HL-60 (cell line): ENCODE data around the gene FCHSD2.

Experiments
- DNase-seq, 2 experiments: peaks; one replicate each; pipeline ENCODE4 v3.0.0-alpha.2; 2010 to 2020; ENCODE audit warnings: low read depth in 1 of 2, low spot score in 1 of 2
- H3K27ac ChIP-seq: fragments of 250-450 bp; sonication (Bioruptor Pico); replicated peaks from 2 replicates; pipeline ENCODE4 v1.5.1; 2020; ENCODE audit warnings: mild to moderate bottlenecking, moderate library complexity
- H3K27me3 ChIP-seq: fragments of 250-450 bp; sonication (Bioruptor Pico); 2 replicates; pipeline ENCODE4 v1.5.1; 2021; ENCODE audit warnings: mild to moderate bottlenecking, moderate library complexity; ENCODE audit not compliant: insufficient read depth, poor library complexity, severe bottlenecking
- H3K4me3 ChIP-seq: replicated peaks from 2 replicates; pipeline ENCODE4 v1.5.1; 2011; ENCODE audit warnings: mild to moderate bottlenecking, control low read depth, low read length; ENCODE audit not compliant: insufficient read depth
- GABPA ChIP-seq: IDR thresholded peaks from 2 replicates; pipeline ENCODE4 v1.6.1; 2012; ENCODE audit warnings: low read depth
- POLR2AphosphoS5 ChIP-seq: IDR thresholded peaks from 2 replicates; pipeline ENCODE4 v1.6.1; 2012; ENCODE audit warnings: low read depth
- SPI1 ChIP-seq: IDR thresholded peaks from 2 replicates; pipeline ENCODE4 v1.6.1; 2012; ENCODE audit warnings: low read depth, mild to moderate bottlenecking, borderline replicate concordance
- TF ChIP-seq, protein P1 (sequence below): IDR thresholded peaks from one replicate; pipeline ENCODE4 v1.5.1; 2011; ENCODE audit warnings: low read length, control low read depth, inconsistent platforms; ENCODE audit not compliant: insufficient read depth
- TF ChIP-seq, protein P2 (sequence below): IDR thresholded peaks from 2 replicates; pipeline ENCODE4 v1.6.1; 2012; ENCODE audit warnings: low read depth; ENCODE audit not compliant: insufficient replicate concordance

FCHSD2 gene

DNA sequence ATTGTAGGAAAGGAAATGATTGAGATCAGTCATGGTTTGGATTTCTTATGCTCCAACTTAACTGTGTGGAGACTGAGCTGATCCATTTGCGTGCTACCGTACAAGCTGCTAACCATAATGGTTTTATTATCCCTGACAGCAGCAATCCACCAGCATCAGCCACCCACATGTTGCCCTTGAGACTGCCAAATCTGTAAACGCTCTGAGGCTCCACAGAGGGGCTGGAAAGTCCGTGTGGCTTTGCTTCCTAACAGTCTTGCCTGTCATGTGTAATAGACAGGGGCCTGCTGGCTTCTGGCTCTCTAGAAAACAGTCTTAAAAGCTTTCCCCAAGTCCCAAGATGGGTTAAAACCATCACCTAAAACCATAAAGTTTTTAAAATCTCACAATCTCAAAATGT is 297.8 kb downstream of the FCHSD2 start:
- TF ChIP-seq GABPA = no peak
- TF ChIP-seq, protein P1, sequence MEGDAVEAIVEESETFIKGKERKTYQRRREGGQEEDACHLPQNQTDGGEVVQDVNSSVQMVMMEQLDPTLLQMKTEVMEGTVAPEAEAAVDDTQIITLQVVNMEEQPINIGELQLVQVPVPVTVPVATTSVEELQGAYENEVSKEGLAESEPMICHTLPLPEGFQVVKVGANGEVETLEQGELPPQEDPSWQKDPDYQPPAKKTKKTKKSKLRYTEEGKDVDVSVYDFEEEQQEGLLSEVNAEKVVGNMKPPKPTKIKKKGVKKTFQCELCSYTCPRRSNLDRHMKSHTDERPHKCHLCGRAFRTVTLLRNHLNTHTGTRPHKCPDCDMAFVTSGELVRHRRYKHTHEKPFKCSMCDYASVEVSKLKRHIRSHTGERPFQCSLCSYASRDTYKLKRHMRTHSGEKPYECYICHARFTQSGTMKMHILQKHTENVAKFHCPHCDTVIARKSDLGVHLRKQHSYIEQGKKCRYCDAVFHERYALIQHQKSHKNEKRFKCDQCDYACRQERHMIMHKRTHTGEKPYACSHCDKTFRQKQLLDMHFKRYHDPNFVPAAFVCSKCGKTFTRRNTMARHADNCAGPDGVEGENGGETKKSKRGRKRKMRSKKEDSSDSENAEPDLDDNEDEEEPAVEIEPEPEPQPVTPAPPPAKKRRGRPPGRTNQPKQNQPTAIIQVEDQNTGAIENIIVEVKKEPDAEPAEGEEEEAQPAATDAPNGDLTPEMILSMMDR = no peak
- TF ChIP-seq POLR2AphosphoS5 = no peak
- TF ChIP-seq SPI1 = no peak
- TF ChIP-seq, protein P2, sequence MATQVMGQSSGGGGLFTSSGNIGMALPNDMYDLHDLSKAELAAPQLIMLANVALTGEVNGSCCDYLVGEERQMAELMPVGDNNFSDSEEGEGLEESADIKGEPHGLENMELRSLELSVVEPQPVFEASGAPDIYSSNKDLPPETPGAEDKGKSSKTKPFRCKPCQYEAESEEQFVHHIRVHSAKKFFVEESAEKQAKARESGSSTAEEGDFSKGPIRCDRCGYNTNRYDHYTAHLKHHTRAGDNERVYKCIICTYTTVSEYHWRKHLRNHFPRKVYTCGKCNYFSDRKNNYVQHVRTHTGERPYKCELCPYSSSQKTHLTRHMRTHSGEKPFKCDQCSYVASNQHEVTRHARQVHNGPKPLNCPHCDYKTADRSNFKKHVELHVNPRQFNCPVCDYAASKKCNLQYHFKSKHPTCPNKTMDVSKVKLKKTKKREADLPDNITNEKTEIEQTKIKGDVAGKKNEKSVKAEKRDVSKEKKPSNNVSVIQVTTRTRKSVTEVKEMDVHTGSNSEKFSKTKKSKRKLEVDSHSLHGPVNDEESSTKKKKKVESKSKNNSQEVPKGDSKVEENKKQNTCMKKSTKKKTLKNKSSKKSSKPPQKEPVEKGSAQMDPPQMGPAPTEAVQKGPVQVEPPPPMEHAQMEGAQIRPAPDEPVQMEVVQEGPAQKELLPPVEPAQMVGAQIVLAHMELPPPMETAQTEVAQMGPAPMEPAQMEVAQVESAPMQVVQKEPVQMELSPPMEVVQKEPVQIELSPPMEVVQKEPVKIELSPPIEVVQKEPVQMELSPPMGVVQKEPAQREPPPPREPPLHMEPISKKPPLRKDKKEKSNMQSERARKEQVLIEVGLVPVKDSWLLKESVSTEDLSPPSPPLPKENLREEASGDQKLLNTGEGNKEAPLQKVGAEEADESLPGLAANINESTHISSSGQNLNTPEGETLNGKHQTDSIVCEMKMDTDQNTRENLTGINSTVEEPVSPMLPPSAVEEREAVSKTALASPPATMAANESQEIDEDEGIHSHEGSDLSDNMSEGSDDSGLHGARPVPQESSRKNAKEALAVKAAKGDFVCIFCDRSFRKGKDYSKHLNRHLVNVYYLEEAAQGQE = no peak
- Histone ChIP-seq H3K4me3 (no peak overlapping the region), H3K27me3 (no peaks in the 10 kb centered on the region), H3K27ac (no peak overlapping the region)
- no peak for DNase-seq

DNA sequence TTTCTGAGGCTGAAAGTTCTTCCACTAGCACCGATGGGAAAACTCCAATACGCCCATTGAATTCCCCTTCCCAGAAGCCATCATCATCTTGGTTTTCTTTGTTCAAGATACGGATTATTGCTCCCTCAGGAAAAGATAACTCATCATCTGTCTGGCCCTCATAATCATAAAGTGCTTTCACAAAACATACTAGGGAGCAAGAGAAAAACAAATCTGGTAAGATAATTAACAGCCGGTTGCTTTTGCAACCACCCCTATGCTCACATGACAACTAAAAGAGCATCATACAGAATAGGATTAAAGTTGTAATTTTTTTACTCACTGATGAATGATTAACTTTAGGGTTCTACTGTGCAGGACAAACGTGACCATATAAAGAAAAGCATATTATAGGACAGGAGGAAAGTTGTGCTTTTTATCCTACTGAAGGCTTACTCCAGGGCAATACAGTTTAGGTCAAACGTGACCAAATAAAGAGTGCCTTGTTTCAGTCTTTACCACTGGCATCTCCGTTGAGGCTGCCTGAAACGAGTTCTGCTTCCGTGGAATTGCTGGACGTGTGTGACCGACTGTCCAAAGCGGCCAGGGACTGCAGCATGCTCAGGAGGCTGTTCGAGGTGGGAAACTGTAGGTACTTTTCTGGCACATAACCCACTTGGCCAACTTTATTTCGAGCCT is 299.3 kb downstream of the FCHSD2 start:
- TF ChIP-seq POLR2AphosphoS5 (no peak), GABPA (no peak), SPI1 (no peak)
- TF ChIP-seq, protein P1 = no peak
- TF ChIP-seq, protein P2 = no peak
- Histone ChIP-seq H3K27ac (no peak overlapping the region), H3K27me3 (no peaks in the 10 kb centered on the region), H3K4me3 (no peak overlapping the region)
- DNase-seq = no peak

DNA sequence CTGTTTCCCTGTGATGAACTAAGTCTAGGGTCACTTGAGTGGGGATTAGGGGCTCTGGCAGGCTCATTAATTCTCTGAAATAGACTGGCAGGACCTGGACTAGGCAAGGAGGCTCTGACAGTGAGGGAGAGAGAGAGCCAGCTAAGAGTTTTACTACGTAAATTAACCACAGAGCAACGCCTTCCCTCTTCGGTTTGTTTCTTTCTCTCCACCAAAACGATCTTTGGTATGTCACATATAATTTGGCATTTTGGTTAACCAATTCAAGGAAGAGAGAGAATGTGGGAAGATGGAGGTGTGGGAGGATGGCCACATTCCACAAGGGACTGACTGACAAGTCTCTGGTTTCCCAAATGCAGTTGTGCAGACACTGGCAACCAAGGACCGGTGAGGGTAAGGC is 300.0 kb downstream of the FCHSD2 start:
- H3K4me3 ChIP-seq = no peak overlapping the region
- DNase-seq = no peak
- H3K27ac ChIP-seq = no peak overlapping the region
- TF ChIP-seq, protein P1 = no peak
- no peak for TF ChIP-seq GABPA
- TF ChIP-seq, protein P2 = no peak
- no peak for TF ChIP-seq POLR2AphosphoS5
- no peaks in the 10 kb centered on the region for H3K27me3 ChIP-seq
